CD4-positive, alpha-beta T cell treated with Interleukin-12 subunit alpha and Interleukin-12 subunit beta, for 1 hour (primary cell): ENCODE results near the gene RNASE8.

ENCODE experiments used
- DNase-seq: peaks from one replicate; pipeline ENCODE4 v3.0.0-alpha.2; 2020

The RNASE8 gene

GRCh38 chr14:21074398-21075272 lies 17.0 kb downstream of the RNASE8 start:
- DNase-seq = no peak

GRCh38 chr14:21075719-21076437 lies 18.3 kb downstream of the RNASE8 start:
- no peak for DNase-seq

- DNase-seq = no peak
These were observed 20.1 kb downstream of the RNASE8 start for GRCh38 chr14:21077672-21078071.

- DNase-seq = no peak
These were observed 20.7 kb downstream of the RNASE8 start for GRCh38 chr14:21078287-21078686.

- DNase-seq = no peak
These were observed 21.1 kb downstream of the RNASE8 start for GRCh38 chr14:21078726-21079125.

- no peak for DNase-seq
These were observed 24.0 kb downstream of the RNASE8 start for GRCh38 chr14:21081521-21082142.

GRCh38 chr14:21083565-21084325 lies 26.1 kb downstream of the RNASE8 start:
- no peak for DNase-seq

GRCh38 chr14:21084396-21084795 lies 26.8 kb downstream of the RNASE8 start:
- DNase-seq = no peak

GRCh38 chr14:21084998-21085853 lies 27.6 kb downstream of the RNASE8 start:
- DNase-seq = no peak

- no peak for DNase-seq
These were observed 29.3 kb downstream of the RNASE8 start for GRCh38 chr14:21086908-21087293.

GRCh38 chr14:21087294-21088091 lies 29.9 kb downstream of the RNASE8 start:
- DNase-seq = peak; percentile 95

- no peak for DNase-seq
These were observed 31.1 kb downstream of the RNASE8 start for GRCh38 chr14:21088687-21089086.

GRCh38 chr14:21089271-21089670 lies 31.6 kb downstream of the RNASE8 start:
- DNase-seq = no peak

- no peak for DNase-seq
These were observed 32.2 kb downstream of the RNASE8 start for GRCh38 chr14:21089877-21090193.

GRCh38 chr14:21090194-21090939 lies 32.7 kb downstream of the RNASE8 start:
- peak; percentile 33 for DNase-seq

GRCh38 chr14:21090940-21091663 lies 33.5 kb downstream of the RNASE8 start:
- no peak for DNase-seq

- DNase-seq = no peak
These were observed 34.2 kb downstream of the RNASE8 start for GRCh38 chr14:21091821-21092272.

GRCh38 chr14:21092273-21093011 lies 34.8 kb downstream of the RNASE8 start:
- DNase-seq = peak; percentile 92

- DNase-seq = no peak
These were observed 35.4 kb downstream of the RNASE8 start for GRCh38 chr14:21093018-21093417.
